SK-N-SH (cell line): ENCODE measurements around the gene TMPRSS11D. TPM values are rescaled to one million over a fixed set of nuclear protein-coding genes. Genes with fewer than 3 reads are reported as not detected.

ENCODE experiments used
- CTCF ChIA-PET: fragments of 300-600, 350-600 bp; formaldehyde crosslinking; extraction: SDS; loops from one replicate; lab custom pipeline; 2021; lab: Yijun Ruan, JAX
- POLR2A ChIA-PET: fragments of 350-600 bp; sonication (Branson Sonifier 250); formaldehyde crosslinking; extraction: SDS; loops from one replicate; lab custom pipeline; 2020; ENCODE audit warnings: antibody characterized with exemption, inconsistent platforms; lab: Yijun Ruan, JAX
- DNase-seq: peaks from one replicate; pipeline ENCODE4 v3.0.0; 2012
- H2AFZ ChIP-seq: fragments of 200-600 bp; sonication (generic); 2 replicates; pipeline ENCODE4 v1.8.1; 2016; ENCODE audit warnings: antibody characterized with exemption, mild to moderate bottlenecking, low read depth
- H3F3A ChIP-seq: fragments of 200-600 bp; sonication (generic); replicated peaks from 2 replicates; pipeline ENCODE3; 2016; ENCODE audit warnings: antibody characterized with exemption, mild to moderate bottlenecking; ENCODE audit not compliant: insufficient read depth
- H3K27ac ChIP-seq, 2 experiments: fragments of 200-500 bp in 1 of 2; fragments of 200-600 bp in 1 of 2; sonication (Bioruptor generic) in 1 of 2; sonication (generic), shearing (Covaris generic) in 1 of 2; 2 replicates each; pipeline versions ENCODE4 v1.5.1 to v1.6.1; 2014 to 2016; ENCODE audit warnings: low read depth in 2 of 2, inconsistent platforms in 1 of 2, low read length in 1 of 2, mild to moderate bottlenecking in 1 of 2, mixed read lengths in 1 of 2
- H3K27me3 ChIP-seq: fragments of 200-600 bp; sonication (generic), shearing (Covaris generic); 2 replicates; pipeline ENCODE4 v1.6.1; 2016; ENCODE audit warnings: mixed run types; ENCODE audit not compliant: insufficient read depth
- H3K36me3 ChIP-seq, 2 experiments: fragments of 200-500 bp in 1 of 2; fragments of 200-600 bp in 1 of 2; sonication (Bioruptor generic) in 1 of 2; sonication (generic) in 1 of 2; replicated peaks in 1 of 2; 2 replicates each; pipeline versions ENCODE3 to v1.5.1; 2014 to 2016; ENCODE audit warnings: low read length in 1 of 2, mild to moderate bottlenecking in 1 of 2; ENCODE audit not compliant: insufficient read depth in 2 of 2, control insufficient read depth in 1 of 2
- H3K4me1 ChIP-seq, 2 experiments: fragments of 200-500 bp in 1 of 2; fragments of 200-600 bp in 1 of 2; sonication (Bioruptor generic) in 1 of 2; sonication (generic), shearing (Covaris generic) in 1 of 2; 2 replicates each; pipeline versions ENCODE4 v1.5.1 to v1.6.1; 2014 to 2016; ENCODE audit warnings: low read depth in 1 of 2, low read length in 1 of 2, mixed run types in 1 of 2; ENCODE audit not compliant: insufficient read depth in 2 of 2, control insufficient read depth in 1 of 2
- H3K4me2 ChIP-seq: fragments of 200-600 bp; sonication (generic), shearing (Covaris generic); 2 replicates; pipeline ENCODE4 v1.6.1; 2017; ENCODE audit warnings: mixed run types
- H3K4me3 ChIP-seq, 2 experiments: fragments of 200-500 bp in 1 of 2; fragments of 200-600 bp in 1 of 2; sonication (Bioruptor generic) in 1 of 2; sonication (generic), shearing (Covaris generic) in 1 of 2; 2 replicates each; pipeline versions ENCODE4 v1.5.1 to v1.8.1; 2014 to 2016; ENCODE audit warnings: low read depth in 2 of 2, inconsistent platforms in 1 of 2, low read length in 1 of 2, mild to moderate bottlenecking in 1 of 2, mixed read lengths in 1 of 2, moderate library complexity in 1 of 2
- H3K79me2 ChIP-seq: fragments of 200-600 bp; sonication (generic); 2 replicates; pipeline ENCODE4 v1.8.1; 2017; ENCODE audit warnings: mild to moderate bottlenecking; ENCODE audit not compliant: insufficient read depth
- H3K9ac ChIP-seq: fragments of 200-600 bp; sonication (generic); 2 replicates; pipeline ENCODE4 v1.6.1; 2017; ENCODE audit warnings: mixed run types
- H3K9me2 ChIP-seq: fragments of 200-600 bp; sonication (generic); 2 replicates; pipeline ENCODE4 v1.6.1; 2017; ENCODE audit warnings: mixed run types
- H3K9me3 ChIP-seq: fragments of 200-600 bp; sonication (generic); 2 replicates; pipeline ENCODE4 v1.6.1; 2017; ENCODE audit warnings: mixed run types, mild to moderate bottlenecking, moderate library complexity
- H4K20me1 ChIP-seq: fragments of 200-600 bp; sonication (generic); 2 replicates; pipeline ENCODE4 v1.6.1; 2017; ENCODE audit warnings: mild to moderate bottlenecking, mixed run types; ENCODE audit not compliant: insufficient read depth
- CTCF ChIP-seq: fragments of 200-600 bp; sonication (generic); IDR thresholded peaks from 2 replicates; pipeline ENCODE4 v1.6.1; 2017; ENCODE audit warnings: antibody characterized with exemption, mild to moderate bottlenecking, moderate library complexity
- ELF1 ChIP-seq: IDR thresholded peaks from 2 replicates; pipeline ENCODE4 v1.4.0; 2012
- EP300 ChIP-seq, 2 experiments: IDR thresholded peaks; 2 replicates each; pipeline versions ENCODE4 v1.4.0 to v1.6.1; 2012; ENCODE audit warnings: borderline replicate concordance in 1 of 2, low read depth in 1 of 2, low read length in 1 of 2
- EZH2phosphoT487 ChIP-seq: fragments of 200-600 bp; sonication (generic); IDR thresholded peaks from 2 replicates; pipeline ENCODE4 v1.6.1; 2017; ENCODE audit warnings: low read depth, mixed run types, mild to moderate bottlenecking, antibody characterized with exemption, moderate library complexity, borderline replicate concordance
- FOXJ3 ChIP-seq: sonication (generic); formaldehyde crosslinking; IDR thresholded peaks from 2 replicates; pipeline ENCODE4 v1.5.1; 2020; ENCODE audit warnings: mild to moderate bottlenecking, missing genetic modification reagents
- FOXM1 ChIP-seq: IDR thresholded peaks from 2 replicates; pipeline ENCODE4 v1.4.0; 2012; ENCODE audit warnings: low read depth, mild to moderate bottlenecking
- GABPA ChIP-seq: IDR thresholded peaks from 2 replicates; pipeline ENCODE4 v1.4.0; 2012; ENCODE audit warnings: low read depth, mild to moderate bottlenecking
- MXI1 ChIP-seq: IDR thresholded peaks from 2 replicates; pipeline ENCODE4 v1.6.1; 2012; ENCODE audit warnings: mild to moderate bottlenecking, low read depth, low read length, improper control_type of control experiment
- NRF1 ChIP-seq: IDR thresholded peaks from 2 replicates; pipeline ENCODE4 v1.6.1; 2012; ENCODE audit warnings: low read depth, mild to moderate bottlenecking, low read length
- POLR2AphosphoS5 ChIP-seq: IDR thresholded peaks from 2 replicates; pipeline ENCODE4 v1.6.1; 2012; ENCODE audit warnings: low read depth, low read length
- RCOR1 ChIP-seq: fragments of 150-350 bp; IDR thresholded peaks from 2 replicates; pipeline ENCODE4 v1.6.1; 2017; ENCODE audit warnings: antibody characterized with exemption, low read length
- REST ChIP-seq: IDR thresholded peaks from 2 replicates; pipeline ENCODE4 v1.6.1; 2012; ENCODE audit warnings: mild to moderate bottlenecking, low read depth, low read length, moderate library complexity
- RFX5 ChIP-seq: IDR thresholded peaks from 2 replicates; pipeline ENCODE4 v1.6.1; 2012; ENCODE audit warnings: mild to moderate bottlenecking, improper control_type of control experiment, low read length
- SIN3A ChIP-seq: IDR thresholded peaks from 2 replicates; pipeline ENCODE4 v1.6.1; 2012; ENCODE audit warnings: low read depth, mild to moderate bottlenecking, low read length, moderate library complexity, borderline replicate concordance
- TAF1 ChIP-seq: IDR thresholded peaks from 2 replicates; pipeline ENCODE4 v1.6.1; 2012; ENCODE audit warnings: low read depth, mild to moderate bottlenecking, low read length, moderate library complexity, borderline replicate concordance
- USF1 ChIP-seq: IDR thresholded peaks from 2 replicates; pipeline ENCODE4 v1.4.0; 2012; ENCODE audit warnings: low read depth, borderline replicate concordance
- YY1 ChIP-seq: IDR thresholded peaks from 2 replicates; pipeline ENCODE4 v1.4.0; 2012; ENCODE audit warnings: low read depth, mild to moderate bottlenecking
- WGBS: methylation state at CpG from one replicate; pipeline ENCODE4 v1.1.6; 2017; ENCODE audit warnings: low lambda C conversion rate; 5-methylcytosine and 5-hydroxymethylcytosine counted together
- polyA plus RNA-seq, 3 experiments: library from polyadenylated mRNA; depleted of rRNA; stranded (reverse); fragments of >200 nt; gene quantifications; 2 replicates each; pipeline ENCODE4 v1.2.3, GENCODE V29; 2012

Gene TMPRSS11D
- polyA plus RNA-seq, 1 of the 3 experiments (the other 2 are of a cell fraction) = 0.02 TPM

- Histone ChIP-seq H3K9ac (no peak overlapping the region), H3K4me1 (no peaks in the 10 kb centered on the region; a peak in 2 of 4 replicates), H4K20me1 (no peaks in the 10 kb centered on the region), H3K27me3 (no peaks in the 10 kb centered on the region), H3K79me2 (no peaks in the 10 kb centered on the region), H3F3A (peaks cover 11% of the 10 kb centered on the region), H3K36me3 (no peaks in the 10 kb centered on the region), H3K4me3 (no peak overlapping the region), H3K27ac (no peak overlapping the region), H3K9me3 (no peaks in the 10 kb centered on the region), H3K4me2 (no peak overlapping the region)
- CTCF ChIA-PET = no interaction called here
- WGBS = 78% methylated on average over 1 of the region's 1 CpG
- DNase-seq = no peak
- no peak for TF ChIP-seq CTCF
- TF ChIP-seq, all 33 proteins: peak for 0
- no peak overlapping the region for H2AFZ ChIP-seq
- no peaks in the 10 kb centered on the region; the same call in 1 of the 2 replicates for H3K9me2 ChIP-seq
- POLR2A ChIA-PET = no interaction called here
Observed at GRCh38 chr4:67880866-67881610, 2.8 kb downstream of the TMPRSS11D start.

- Histone ChIP-seq H2AFZ (no peak overlapping the region), H3K4me2 (no peak overlapping the region), H3K9me3 (no peaks in the 10 kb centered on the region), H3K27ac (no peak overlapping the region), H3K9ac (no peak overlapping the region), H3K27me3 (no peaks in the 10 kb centered on the region)
- TF ChIP-seq FOXM1 = no peak
- no peak for TF ChIP-seq POLR2AphosphoS5
- TF ChIP-seq FOXJ3 = no peak
- no peak for TF ChIP-seq NRF1
- no peak for TF ChIP-seq EZH2phosphoT487
- TF ChIP-seq GABPA = no peak
- no peak for TF ChIP-seq ELF1
- no peak for TF ChIP-seq SIN3A
- TF ChIP-seq MXI1 = no peak
- TF ChIP-seq RCOR1 = no peak
- no peak for TF ChIP-seq EP300 (IDR thresholded peaks at IDR 0.05; ENCODE audit: borderline replicate concordance in 1 of 2, low read depth in 1 of 2, low read length in 1 of 2)
- no peak for TF ChIP-seq TAF1
- no peak for TF ChIP-seq YY1
- TF ChIP-seq USF1 = no peak
- TF ChIP-seq REST = no peak
- no peak for TF ChIP-seq CTCF
- no peak for TF ChIP-seq RFX5
- TF ChIP-seq, all 33 proteins: peak for 0
- Histone ChIP-seq H3K79me2 (no peaks in the 10 kb centered on the region), H3K4me1 (no peaks in the 10 kb centered on the region; a peak in 1 of 4 replicates), H3K4me3 (no peak overlapping the region), H3K36me3 (no peaks in the 10 kb centered on the region), H4K20me1 (no peaks in the 10 kb centered on the region), H3K9me2 (no peaks in the 10 kb centered on the region; the same call in 1 of the 2 replicates), H3F3A (no peaks in the 10 kb centered on the region)
- ChIA-PET POLR2A (no interaction called here), CTCF (interaction anchor here (0.9 kb wide), 1 partner anchor 32 kb away, joined by 3 read pairs; no protein-coding TSS in a partner anchor)
- DNase-seq = no peak
- WGBS = 64% methylated on average over 3 of the region's 3 CpGs
Observed at GRCh38 chr4:67879486-67879885, 4.3 kb downstream of the TMPRSS11D start.
